GM18502 (cell line): ENCODE results near the gene SMYD3.

ENCODE experiments used
- ATAC-seq: cut with Tn5 transposase; IDR thresholded peaks from one replicate; pipeline ENCODE4 v1.9.1; 2021; ENCODE audit warnings: mild to moderate bottlenecking; ENCODE audit not compliant: unreplicated experiment, poor library complexity

The SMYD3 gene

GRCh38 chr1:246160905-246161304 is 346.2 kb downstream of the SMYD3 start:
- ATAC-seq = no peak

DNA sequence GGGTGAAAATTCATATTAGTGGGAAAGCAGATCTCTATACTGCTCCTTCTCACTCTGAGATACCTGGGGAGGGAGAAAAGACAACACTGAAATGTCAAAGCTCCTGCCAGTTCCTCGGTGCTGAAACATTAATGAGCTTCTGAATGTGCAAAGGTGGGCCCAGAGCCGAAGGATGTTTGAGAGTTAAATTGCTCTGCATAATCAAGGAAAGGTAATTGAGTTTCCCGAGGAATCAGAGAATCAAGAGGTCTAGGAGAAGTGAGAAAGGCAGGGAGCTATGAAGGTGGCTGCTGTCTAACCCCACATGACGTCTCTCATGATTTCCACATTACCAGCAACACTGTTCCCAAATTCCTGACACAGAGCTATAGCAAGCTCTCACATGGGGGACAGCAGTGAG is 346.7 kb downstream of the SMYD3 start:
- ATAC-seq = no peak

DNA sequence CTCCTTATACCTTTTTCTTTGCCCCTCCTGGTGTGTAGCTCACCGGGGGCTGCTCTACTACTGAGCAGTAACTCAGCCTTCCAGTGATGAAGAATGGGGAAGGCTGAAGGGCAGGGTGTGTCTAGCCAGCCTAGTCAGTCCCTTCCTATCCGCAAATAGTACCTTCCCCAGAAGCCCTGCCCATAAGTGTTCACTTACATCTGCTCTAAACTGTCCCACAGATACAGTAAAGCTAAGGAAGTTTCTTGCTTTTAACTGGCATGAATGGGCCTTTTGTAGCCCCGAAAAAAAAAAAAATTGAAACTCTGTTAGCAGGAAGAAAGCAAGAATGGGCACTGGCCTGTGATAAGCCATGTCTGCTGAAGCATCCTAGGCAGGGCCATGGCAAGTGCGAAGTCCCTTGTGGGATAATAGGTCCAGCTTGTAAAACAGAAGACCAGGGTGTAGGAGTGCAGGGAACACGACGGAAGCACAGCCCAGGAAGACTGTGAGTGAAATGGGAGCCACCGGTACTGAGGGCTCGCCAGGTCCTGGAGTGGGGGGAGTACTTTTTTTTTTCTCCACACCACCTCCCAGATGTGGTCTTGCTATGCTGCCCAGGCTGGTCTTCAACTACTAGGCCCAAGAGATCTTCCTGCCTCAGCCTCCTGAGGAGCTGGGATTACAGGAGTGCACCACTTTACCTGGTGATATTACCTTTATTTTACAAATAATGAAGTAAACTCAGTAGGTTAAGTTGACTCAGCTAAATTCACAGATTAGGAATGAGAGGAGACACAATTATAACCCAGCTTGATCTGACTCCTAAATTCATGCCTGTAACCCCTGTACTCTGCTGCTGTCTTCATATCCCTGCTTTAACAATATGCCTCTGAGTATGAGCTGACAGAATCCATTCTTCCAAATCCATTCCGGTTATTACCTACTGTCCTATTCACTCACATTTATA is 347.5 kb downstream of the SMYD3 start:
- no peak for ATAC-seq

DNA sequence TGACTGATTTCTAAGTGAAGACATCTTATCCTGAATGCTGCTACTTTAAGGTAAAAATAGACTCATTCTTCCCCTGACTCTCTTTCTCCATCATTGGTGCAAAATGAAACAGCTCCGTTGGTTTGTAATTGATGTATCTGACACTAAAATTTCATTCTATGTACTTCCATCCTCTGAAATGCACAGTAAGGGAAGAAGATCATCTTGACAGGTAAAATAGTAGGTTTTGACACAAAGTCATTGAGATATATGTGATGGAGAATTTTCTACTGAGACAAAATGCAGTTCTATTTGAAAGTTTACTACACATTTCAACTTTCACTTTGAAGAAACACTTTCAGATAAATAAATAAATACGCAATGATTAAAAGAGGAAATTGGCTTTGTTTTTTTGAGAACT is 348.9 kb downstream of the SMYD3 start:
- ATAC-seq = no peak

DNA sequence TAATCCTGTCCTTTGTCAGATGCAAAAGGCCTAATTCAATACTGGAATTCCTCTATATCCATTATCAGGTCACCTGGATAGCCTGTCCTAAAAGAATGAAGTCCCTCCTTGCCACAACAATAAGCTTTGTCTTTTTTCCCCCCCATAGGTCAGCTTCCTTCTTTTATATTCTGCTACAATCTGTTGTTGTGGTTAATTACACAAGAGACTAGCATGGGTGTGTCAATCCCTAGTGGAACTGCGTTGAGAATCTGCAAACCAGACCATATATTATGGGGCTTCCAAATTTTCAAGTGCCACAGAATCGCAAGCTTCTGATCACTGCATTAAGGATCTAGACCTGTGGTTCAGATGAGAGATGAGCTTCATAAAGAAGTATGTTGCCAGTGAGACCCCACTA is 349.6 kb downstream of the SMYD3 start:
- ATAC-seq = no peak

DNA sequence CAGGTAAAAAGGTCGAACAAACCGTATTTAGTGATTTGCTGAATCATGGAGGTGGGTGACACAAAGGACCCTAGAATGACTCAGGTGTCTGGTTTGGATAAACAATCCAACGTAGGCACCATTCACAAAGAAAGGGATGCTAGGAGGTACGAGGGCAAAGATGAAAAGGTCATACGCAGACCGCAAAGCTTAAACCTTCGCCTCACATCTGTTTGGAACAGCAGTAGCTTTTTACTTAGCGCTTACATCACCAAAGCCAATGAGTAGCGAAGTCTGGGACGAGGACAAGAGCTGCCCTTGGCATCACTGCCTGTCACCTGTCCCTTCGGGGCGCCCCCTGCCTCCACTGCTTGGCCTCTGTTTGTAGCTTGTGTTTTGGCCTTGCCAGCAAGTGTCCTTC is 350.2 kb downstream of the SMYD3 start:
- no peak for ATAC-seq

GRCh38 chr1:246155923-246156322 is 351.2 kb downstream of the SMYD3 start:
- no peak for ATAC-seq

DNA sequence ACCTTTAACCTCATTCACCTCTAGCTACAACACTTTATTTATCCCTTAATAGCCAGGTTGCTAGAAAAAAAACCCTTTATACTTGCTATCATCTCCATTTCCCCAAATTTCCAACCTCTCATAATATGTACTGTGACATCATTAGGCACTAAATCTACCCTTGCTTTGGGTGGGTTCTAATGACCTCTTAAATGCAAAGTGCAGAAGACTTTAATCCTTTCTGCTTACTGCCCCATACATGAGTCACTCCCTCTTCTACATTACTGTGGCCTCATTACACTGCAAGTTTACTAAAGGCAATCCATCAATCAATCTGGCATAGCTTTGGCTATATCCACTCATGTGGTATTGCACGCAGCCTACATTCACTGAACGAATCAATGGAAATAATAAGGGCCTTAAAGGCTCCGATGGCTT is 353.3 kb downstream of the SMYD3 start:
- no peak for ATAC-seq

- ATAC-seq = no peak
Measured at GRCh38 chr1:246152986-246153431, 354.1 kb downstream of the SMYD3 start.

DNA sequence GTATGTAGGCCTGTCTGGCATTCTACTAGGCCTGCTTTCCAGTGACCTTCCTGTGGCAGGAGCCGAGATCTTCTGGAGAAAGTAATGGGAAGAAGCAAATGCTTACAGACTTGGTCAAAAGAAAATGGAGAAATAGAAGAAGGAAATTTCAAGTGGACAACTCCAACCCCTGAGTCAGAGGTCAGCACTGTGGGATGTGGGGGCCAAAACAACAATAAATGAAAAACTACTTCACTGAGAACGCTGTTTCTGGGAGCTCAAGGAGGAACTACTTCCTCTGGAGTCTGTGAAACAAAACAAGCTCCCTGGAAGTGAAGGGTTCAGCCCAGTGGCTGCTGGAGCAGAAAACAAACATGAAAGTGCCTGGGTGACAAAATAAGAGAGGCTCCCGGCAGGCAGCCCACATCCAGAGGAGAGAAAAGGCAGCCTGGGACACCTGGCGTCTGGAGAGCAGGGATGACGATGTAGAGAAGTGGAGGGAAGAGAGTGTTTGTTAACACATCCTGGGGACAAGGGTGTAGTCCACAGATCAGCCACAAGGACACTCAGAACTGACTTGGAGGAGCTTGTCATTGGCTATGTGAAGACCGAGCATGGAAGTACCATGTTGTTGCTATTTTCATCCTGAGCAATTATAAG is 355.2 kb downstream of the SMYD3 start:
- ATAC-seq = no peak

DNA sequence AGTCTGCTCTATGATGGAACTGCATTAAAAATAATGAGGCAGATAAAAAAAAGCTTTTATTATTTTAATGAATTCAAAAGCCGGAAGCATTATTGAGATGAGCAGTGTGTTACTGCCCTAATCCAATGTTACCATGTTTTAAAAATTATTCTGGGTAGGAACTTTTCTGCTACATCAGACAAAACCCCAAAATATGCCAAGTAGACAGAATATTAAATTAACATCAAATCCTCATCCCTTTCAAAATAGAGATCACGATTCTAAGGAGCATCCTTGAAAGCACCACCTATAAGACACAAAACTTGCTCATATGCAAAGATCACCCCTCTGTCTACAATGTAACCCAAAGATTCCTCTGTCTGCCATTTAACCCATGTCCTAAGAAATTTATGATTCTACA is 357.5 kb downstream of the SMYD3 start:
- no peak for ATAC-seq

- ATAC-seq = no peak
Measured at GRCh38 chr1:246147524-246148461, 359.3 kb downstream of the SMYD3 start.

- no peak for ATAC-seq
Measured at GRCh38 chr1:246146804-246147523, 360.1 kb downstream of the SMYD3 start.

GRCh38 chr1:246145900-246146299 is 361.2 kb downstream of the SMYD3 start:
- no peak for ATAC-seq

DNA sequence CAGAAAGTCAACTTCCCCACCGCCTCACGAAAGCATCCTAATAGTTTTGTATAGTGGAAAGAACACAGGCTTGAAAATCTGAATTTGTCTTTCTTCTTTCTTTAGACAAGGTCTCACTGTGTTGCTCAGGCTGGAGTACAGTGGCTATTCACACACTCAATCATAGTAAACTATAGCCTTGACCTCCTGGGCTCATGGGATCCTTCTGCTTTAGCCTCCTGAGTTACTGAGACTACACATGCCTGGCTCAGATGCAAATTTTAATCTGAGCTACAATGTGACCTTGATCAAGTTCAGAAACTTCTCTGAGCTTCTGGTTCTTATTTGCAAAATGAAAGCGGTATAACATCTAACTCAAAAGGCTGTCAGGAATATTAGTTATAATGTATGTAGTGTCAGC is 362.1 kb downstream of the SMYD3 start:
- ATAC-seq = no peak

- no peak for ATAC-seq
Measured at GRCh38 chr1:246142320-246142893, 364.7 kb downstream of the SMYD3 start.

GRCh38 chr1:246141306-246141705 is 365.8 kb downstream of the SMYD3 start:
- ATAC-seq = no peak

GRCh38 chr1:246139745-246140182 is 367.3 kb downstream of the SMYD3 start:
- ATAC-seq = no peak

DNA sequence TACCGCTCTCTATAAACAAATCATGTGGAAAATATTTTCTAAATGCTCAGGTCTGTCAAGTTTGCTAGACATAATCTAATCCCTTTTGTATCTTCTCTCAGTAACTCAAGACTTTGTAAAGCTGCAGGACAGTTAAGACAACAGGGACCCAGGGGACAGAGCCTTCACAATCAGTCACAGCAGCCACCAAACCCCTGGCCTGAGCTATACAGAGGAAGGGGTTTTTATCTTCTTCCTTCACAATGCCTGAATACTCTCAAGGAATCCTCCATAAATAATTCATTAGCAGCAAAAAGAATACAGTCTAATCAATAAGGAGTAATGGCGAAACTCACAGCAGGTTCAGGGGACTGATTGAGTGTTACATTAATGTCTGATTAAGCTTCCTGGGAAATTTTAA is 368.3 kb downstream of the SMYD3 start:
- ATAC-seq = no peak
